ENCODE measurements around the gene JPH2.

DNA sequence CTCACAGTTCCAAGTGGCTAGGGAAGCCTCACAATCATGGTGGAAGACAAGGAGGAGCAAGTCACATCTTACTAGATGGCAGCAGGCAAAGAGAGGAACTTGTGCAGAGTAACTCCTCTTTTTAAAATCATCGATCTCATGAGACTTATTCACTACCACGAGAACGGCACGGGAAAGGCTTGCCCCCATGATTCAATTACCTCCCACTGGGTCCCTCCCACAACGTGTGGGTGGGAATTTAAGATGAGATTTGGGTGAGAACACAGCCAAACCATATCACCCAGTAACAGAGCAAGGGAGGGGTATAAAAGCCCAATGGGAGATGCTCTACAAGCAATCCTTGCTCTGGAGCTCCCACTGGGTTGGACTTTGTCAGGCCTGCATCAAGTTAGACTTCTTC lies 80.4 kb downstream of the JPH2 start:
- TF ChIP-seq TAF1 (conservative IDR thresholded peaks at IDR 0.05) (no peak), GABPA (IDR thresholded peaks at IDR 0.05 in 1 of 2, conservative IDR thresholded peaks at IDR 0.05 in 1 of 2) (no peak), JUND (IDR thresholded peaks at IDR 0.05) (no peak), RAD21 (IDR thresholded peaks at IDR 0.05) (no peak), SP1 (IDR thresholded peaks at IDR 0.05) (no peak), YY1 (IDR thresholded peaks at IDR 0.05) (no peak)
- TF ChIP-seq, protein P1, sequence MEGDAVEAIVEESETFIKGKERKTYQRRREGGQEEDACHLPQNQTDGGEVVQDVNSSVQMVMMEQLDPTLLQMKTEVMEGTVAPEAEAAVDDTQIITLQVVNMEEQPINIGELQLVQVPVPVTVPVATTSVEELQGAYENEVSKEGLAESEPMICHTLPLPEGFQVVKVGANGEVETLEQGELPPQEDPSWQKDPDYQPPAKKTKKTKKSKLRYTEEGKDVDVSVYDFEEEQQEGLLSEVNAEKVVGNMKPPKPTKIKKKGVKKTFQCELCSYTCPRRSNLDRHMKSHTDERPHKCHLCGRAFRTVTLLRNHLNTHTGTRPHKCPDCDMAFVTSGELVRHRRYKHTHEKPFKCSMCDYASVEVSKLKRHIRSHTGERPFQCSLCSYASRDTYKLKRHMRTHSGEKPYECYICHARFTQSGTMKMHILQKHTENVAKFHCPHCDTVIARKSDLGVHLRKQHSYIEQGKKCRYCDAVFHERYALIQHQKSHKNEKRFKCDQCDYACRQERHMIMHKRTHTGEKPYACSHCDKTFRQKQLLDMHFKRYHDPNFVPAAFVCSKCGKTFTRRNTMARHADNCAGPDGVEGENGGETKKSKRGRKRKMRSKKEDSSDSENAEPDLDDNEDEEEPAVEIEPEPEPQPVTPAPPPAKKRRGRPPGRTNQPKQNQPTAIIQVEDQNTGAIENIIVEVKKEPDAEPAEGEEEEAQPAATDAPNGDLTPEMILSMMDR (IDR thresholded peaks at IDR 0.05; ENCODE audit: low read depth, low read length, missing input control) = no peak
- TF ChIP-seq, protein P2, sequence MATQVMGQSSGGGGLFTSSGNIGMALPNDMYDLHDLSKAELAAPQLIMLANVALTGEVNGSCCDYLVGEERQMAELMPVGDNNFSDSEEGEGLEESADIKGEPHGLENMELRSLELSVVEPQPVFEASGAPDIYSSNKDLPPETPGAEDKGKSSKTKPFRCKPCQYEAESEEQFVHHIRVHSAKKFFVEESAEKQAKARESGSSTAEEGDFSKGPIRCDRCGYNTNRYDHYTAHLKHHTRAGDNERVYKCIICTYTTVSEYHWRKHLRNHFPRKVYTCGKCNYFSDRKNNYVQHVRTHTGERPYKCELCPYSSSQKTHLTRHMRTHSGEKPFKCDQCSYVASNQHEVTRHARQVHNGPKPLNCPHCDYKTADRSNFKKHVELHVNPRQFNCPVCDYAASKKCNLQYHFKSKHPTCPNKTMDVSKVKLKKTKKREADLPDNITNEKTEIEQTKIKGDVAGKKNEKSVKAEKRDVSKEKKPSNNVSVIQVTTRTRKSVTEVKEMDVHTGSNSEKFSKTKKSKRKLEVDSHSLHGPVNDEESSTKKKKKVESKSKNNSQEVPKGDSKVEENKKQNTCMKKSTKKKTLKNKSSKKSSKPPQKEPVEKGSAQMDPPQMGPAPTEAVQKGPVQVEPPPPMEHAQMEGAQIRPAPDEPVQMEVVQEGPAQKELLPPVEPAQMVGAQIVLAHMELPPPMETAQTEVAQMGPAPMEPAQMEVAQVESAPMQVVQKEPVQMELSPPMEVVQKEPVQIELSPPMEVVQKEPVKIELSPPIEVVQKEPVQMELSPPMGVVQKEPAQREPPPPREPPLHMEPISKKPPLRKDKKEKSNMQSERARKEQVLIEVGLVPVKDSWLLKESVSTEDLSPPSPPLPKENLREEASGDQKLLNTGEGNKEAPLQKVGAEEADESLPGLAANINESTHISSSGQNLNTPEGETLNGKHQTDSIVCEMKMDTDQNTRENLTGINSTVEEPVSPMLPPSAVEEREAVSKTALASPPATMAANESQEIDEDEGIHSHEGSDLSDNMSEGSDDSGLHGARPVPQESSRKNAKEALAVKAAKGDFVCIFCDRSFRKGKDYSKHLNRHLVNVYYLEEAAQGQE (IDR thresholded peaks at IDR 0.05) = no peak
